Measurements from ENCODE around the gene SAMD11.
"Not testable (repeated sequence)": the region's sequence is repeated elsewhere in the genome, so short reads cannot be mapped to it uniquely, and the experiment has no call there.

The SAMD11 gene

DNA sequence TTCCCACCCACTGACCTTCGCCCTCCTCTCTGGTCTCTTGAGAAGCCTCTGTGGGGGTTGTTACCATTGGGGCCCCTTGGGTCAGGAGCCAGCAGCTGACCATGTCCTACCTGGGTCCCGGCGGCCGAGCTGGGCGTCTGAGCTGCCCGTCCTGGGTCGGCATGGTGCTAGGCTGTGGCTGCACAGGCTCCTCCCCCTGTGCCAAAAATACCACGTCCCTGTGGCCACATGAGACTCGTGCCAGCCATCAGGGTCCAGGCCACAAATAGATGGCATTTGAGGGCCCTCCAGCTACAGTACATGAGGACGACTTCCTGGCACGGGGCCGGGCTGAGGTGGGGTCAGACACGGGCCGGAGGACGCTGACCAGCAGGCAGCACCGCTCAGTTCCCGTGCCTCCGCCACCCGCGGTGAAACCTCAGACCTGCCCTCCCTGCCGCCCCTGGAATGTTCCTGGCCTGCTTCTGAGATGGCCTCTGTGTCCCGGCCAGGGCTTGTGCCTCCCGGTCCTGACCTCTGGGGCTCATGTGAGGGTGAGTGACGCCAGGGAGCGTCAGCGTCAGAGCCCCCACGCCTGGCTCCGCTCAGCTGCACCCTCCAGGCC is 58.3 kb downstream of the SAMD11 start, which contains the start of gene PERM1:
PERM1 (minus strand) TSS at position 139 of the 604 bp plus-strand sequence. CDS start 1,064 bp downstream, outside the sequence.
- DNase-seq (ENCODE audit: extremely low read depth, low read depth): no peak
- TF ChIP-seq, protein P1, sequence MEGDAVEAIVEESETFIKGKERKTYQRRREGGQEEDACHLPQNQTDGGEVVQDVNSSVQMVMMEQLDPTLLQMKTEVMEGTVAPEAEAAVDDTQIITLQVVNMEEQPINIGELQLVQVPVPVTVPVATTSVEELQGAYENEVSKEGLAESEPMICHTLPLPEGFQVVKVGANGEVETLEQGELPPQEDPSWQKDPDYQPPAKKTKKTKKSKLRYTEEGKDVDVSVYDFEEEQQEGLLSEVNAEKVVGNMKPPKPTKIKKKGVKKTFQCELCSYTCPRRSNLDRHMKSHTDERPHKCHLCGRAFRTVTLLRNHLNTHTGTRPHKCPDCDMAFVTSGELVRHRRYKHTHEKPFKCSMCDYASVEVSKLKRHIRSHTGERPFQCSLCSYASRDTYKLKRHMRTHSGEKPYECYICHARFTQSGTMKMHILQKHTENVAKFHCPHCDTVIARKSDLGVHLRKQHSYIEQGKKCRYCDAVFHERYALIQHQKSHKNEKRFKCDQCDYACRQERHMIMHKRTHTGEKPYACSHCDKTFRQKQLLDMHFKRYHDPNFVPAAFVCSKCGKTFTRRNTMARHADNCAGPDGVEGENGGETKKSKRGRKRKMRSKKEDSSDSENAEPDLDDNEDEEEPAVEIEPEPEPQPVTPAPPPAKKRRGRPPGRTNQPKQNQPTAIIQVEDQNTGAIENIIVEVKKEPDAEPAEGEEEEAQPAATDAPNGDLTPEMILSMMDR (IDR thresholded peaks at IDR 0.05; ENCODE audit: low read depth, low read length, missing control alignments): no peak
- H3K4me3 ChIP-seq (replicated peaks; ENCODE audit: low read depth, low read length): no peak within 1 kb of the TSS

DNA sequence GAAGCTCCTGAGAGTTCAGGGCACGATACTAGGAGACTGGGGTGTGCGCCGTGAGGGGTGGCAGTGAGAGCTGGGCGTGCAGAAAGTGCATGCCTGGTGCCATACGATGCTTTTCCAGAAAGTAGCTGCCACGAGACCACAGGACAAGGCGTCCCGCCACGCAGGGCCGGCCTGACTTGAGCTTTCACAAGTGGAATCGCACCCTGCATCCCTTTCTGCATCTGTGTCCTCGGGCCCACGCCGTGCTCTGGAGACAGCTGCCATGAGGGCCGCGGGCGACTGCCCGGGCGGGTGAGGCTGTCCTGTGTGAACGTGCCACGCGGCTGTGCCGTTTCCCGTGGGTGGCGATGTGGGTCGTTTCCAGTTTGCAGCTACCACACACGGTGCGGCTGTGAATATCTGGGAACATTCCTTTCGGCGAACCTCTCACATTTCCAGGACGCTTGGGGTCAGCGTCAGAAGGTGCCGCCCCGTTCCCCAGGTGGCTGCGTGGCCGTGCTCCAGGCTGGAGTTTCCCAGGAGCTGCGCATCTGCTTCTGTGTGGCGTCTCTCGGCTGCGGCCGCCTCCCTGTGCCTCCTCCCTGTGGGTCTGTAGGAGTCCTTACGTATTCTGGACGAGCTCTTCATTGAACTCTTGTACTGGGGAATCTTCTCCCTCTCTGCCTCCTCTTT is 59.2 kb downstream of the SAMD11 start:
- DNase-seq (ENCODE audit: extremely low read depth, low read depth): no peak
- TF ChIP-seq, protein P1 (IDR thresholded peaks at IDR 0.05; ENCODE audit: low read depth, low read length, missing control alignments): no peak
- no peak overlapping the region for H3K4me3 ChIP-seq (replicated peaks; ENCODE audit: low read depth, low read length)

DNA sequence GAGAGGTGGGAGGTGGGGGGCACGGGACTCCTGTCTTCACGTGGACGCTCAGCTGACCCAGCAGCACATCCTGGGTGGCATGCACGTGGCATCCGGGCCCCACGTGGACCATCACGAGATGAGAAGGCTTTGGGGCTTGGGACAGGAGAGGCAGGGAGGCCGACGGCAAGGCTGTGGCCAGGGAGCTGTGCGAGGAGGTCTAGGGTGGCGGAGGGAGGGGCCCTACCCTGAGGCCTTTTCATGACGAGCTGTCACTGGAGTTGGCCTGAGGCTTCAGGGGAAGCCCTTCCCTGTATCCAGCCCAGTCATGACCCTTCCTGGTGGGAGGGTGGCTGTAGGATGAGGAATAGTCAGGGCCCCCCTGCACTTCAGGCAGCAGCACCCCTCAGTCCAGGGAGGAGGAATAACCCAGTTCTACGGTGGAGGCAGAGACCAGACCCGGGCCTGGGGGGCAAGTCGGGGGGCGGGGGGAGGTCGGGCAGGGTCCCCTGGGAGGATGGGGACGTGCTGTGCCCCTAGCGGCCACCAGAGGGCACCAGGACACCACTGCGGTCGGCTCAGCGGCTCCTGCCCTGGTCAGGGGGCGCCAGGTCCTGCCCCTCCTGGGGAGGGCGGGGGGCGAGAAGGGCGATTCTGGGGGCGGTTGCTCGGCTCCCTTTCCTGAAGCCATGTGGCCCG is 60.2 kb downstream of the SAMD11 start:
- DNase-seq (ENCODE audit: extremely low read depth, low read depth): no peak
- H3K4me3 ChIP-seq (replicated peaks; ENCODE audit: low read depth, low read length): no peak overlapping the region
- TF ChIP-seq, protein P1 (IDR thresholded peaks at IDR 0.05; ENCODE audit: low read depth, low read length, missing control alignments): peak; percentile 64

DNA sequence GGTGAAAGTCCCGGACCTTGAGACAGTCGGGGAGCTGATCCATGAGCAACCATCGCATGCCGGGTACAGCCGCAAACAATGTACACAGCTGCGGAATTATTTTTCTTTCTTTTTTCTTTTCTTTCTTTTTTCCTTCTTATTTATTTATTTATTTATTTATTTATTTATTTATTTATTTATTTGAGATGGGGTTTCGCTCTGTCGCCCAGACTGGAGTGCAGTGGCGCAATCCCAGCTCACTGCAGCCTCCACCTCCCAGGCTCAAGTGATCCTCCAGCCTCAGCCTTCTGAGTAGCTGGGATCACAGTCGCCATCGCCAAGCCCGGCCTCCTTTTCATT is 60.7 kb downstream of the SAMD11 start:
- no peak for DNase-seq (ENCODE audit: extremely low read depth, low read depth)
- no peak overlapping the region for H3K4me3 ChIP-seq (replicated peaks; ENCODE audit: low read depth, low read length)
- TF ChIP-seq, protein P1 (IDR thresholded peaks at IDR 0.05; ENCODE audit: low read depth, low read length, missing control alignments): no peak

DNA sequence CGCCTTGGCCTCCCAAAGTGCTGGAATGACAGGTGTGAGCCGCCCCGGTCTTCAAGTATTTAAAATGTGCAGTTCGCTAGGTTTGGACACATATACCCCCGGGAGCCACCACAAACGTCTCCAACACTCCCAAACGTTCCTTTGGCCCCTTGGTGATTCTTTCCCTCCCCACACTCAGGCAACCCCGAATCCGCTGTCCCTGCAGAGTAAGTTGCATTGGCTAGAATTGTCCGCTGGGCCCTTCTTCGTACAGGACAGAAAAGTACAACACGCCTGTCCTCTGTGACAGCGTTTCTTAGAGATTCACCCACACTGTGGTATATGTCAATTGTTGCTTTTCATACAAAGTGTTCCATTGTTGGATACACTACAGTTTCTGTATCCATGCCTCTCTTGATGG is 61.4 kb downstream of the SAMD11 start:
- DNase-seq (ENCODE audit: extremely low read depth, low read depth): no peak
- TF ChIP-seq, protein P1 (IDR thresholded peaks at IDR 0.05; ENCODE audit: low read depth, low read length, missing control alignments): no peak
- H3K4me3 ChIP-seq (replicated peaks; ENCODE audit: low read depth, low read length): no peak overlapping the region

DNA sequence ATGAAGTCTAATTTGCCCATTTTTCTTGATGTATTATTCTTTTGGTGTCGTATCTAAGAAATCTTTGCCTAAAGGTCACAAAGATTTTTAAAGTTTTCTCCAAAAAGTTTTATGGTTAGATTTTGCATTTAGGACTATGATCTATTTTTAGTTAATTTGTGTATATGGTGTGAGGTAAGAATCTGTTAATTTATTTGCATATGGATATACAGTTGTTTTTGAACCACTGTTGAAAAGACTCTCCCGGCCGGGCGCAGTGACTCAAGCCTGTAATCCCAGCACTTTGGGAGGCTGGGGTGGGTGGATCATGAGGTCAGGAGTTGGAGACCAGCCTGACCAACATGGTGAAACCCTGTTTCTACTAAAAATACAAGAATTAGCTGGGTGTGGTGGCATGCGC is 64.3 kb downstream of the SAMD11 start:
- not testable (repeated sequence) for DNase-seq (ENCODE audit: extremely low read depth, low read depth); H3K4me3 ChIP-seq (replicated peaks; ENCODE audit: low read depth, low read length)

DNA sequence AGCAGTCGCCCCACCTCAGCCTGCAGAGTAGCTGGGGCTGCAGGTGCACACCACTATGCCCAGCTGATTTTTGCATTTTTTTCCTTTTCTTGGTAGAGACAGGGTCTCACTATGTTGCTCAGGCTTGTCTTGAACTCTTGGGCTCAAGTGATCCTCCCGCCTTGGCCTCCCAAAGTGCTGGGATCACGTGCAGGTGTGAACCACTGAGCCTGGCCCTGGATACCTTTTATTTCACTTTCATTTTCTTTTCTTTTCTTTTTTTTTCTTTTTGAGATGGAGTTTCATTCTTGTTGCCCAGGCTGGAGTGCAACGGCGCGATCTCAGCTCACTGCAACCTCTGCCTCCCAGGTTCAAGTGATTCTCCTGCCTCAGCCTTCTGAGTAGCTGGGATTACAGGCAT is 67.6 kb downstream of the SAMD11 start:
- H3K4me3 ChIP-seq (replicated peaks; ENCODE audit: low read depth, low read length); DNase-seq (ENCODE audit: extremely low read depth, low read depth): not testable (repeated sequence)

Measured in HFF-Myc (cell line).